H1 (cell line): Measurements from ENCODE around the gene KRT1. TPM values are rescaled to one million over a fixed set of nuclear protein-coding genes. Genes with fewer than 3 reads are reported as not detected.

ENCODE experiments used
- CTBP2 ChIP-seq: IDR thresholded peaks from 2 replicates; pipeline ENCODE4 v1.7.0; 2011; ENCODE audit warnings: borderline replicate concordance, mild to moderate bottlenecking, moderate library complexity, mixed read lengths, low read length; ENCODE audit not compliant: insufficient read depth, insufficient read length
- KDM4A ChIP-seq: IDR thresholded peaks from one replicate; pipeline ENCODE4 v1.7.1; 2012; ENCODE audit warnings: low read depth, mild to moderate bottlenecking, moderate library complexity, low read length, inconsistent platforms; ENCODE audit not compliant: severe bottlenecking
- RBBP5 ChIP-seq: IDR thresholded peaks from 2 replicates; pipeline ENCODE4 v1.7.1; 2012; ENCODE audit warnings: low read depth, mild to moderate bottlenecking, inconsistent platforms, low read length, moderate library complexity, borderline replicate concordance
- SIRT6 ChIP-seq: IDR thresholded peaks from one replicate; pipeline ENCODE4 v1.7.1; 2012; ENCODE audit warnings: low read length, inconsistent platforms
- SIX5 ChIP-seq: IDR thresholded peaks from 2 replicates; pipeline ENCODE4 v1.6.1; 2011; ENCODE audit warnings: mild to moderate bottlenecking, low read depth, low read length
- SRF ChIP-seq: IDR thresholded peaks from 2 replicates; pipeline ENCODE4 v1.6.1; 2011; ENCODE audit warnings: mild to moderate bottlenecking, low read depth, low read length, moderate library complexity
- polyA plus RNA-seq, 7 experiments: library from polyadenylated mRNA; depleted of rRNA in 3 of 7; stranded (reverse) in 5 of 7; unstranded in 2 of 7; fragments of >200 nt in 5 of 7; fragments of 200-250 nt in 2 of 7; gene quantifications; 1 replicate in 5 of 7; 2 replicates in 1 of 7; 4 replicates in 1 of 7; pipeline versions ENCODE4 v1.2.1 to v1.2.3, GENCODE V29; 2011 to 2013; ENCODE audit warnings: missing spikeins in 2 of 7, mixed read lengths in 2 of 7
- total RNA-seq: library from RNA; stranded (reverse); fragmentation: NEBNext Ultra II Directional; extraction: Animal tissue kit (Norgen Biotek cat#: 25700); gene quantifications from 2 replicates; pipeline ENCODE4 v1.2.1, GENCODE V29; 2021
- TF ChIP-seq, protein P1 (sequence below): fragments of 300-600 bp; sonication (generic); IDR thresholded peaks from 2 replicates; pipeline ENCODE4 v1.7.1; 2012; ENCODE audit warnings: low read length, moderate library complexity, mild to moderate bottlenecking, inconsistent platforms; ENCODE audit not compliant: insufficient replicate concordance

KRT1 gene
- total and polyA plus RNA-seq, 2 of the 8 experiments (the other 6 are each of a cell fraction or from before 2014, with no cell fraction given) = not detected

DNA sequence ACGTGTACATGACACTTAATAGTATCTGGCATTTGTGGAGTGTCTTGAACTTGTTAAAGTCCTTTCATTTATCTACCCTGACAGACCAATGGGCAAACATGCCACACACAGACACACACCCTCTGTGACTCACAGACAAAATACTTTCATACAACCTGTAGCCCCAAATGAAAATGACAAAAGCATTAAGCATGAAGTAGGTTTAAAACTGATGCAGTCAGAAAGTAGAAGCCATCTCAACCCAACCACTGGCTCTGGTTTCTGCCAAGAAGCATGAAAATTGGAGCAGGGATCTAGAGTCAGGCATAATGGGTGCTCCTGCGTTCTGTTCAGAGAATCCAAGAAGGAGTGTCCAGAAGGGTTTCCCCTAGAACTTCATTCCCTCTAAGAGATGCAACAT lies 46.2 kb upstream of the KRT1 start (continued):
- TF ChIP-seq, protein P1, sequence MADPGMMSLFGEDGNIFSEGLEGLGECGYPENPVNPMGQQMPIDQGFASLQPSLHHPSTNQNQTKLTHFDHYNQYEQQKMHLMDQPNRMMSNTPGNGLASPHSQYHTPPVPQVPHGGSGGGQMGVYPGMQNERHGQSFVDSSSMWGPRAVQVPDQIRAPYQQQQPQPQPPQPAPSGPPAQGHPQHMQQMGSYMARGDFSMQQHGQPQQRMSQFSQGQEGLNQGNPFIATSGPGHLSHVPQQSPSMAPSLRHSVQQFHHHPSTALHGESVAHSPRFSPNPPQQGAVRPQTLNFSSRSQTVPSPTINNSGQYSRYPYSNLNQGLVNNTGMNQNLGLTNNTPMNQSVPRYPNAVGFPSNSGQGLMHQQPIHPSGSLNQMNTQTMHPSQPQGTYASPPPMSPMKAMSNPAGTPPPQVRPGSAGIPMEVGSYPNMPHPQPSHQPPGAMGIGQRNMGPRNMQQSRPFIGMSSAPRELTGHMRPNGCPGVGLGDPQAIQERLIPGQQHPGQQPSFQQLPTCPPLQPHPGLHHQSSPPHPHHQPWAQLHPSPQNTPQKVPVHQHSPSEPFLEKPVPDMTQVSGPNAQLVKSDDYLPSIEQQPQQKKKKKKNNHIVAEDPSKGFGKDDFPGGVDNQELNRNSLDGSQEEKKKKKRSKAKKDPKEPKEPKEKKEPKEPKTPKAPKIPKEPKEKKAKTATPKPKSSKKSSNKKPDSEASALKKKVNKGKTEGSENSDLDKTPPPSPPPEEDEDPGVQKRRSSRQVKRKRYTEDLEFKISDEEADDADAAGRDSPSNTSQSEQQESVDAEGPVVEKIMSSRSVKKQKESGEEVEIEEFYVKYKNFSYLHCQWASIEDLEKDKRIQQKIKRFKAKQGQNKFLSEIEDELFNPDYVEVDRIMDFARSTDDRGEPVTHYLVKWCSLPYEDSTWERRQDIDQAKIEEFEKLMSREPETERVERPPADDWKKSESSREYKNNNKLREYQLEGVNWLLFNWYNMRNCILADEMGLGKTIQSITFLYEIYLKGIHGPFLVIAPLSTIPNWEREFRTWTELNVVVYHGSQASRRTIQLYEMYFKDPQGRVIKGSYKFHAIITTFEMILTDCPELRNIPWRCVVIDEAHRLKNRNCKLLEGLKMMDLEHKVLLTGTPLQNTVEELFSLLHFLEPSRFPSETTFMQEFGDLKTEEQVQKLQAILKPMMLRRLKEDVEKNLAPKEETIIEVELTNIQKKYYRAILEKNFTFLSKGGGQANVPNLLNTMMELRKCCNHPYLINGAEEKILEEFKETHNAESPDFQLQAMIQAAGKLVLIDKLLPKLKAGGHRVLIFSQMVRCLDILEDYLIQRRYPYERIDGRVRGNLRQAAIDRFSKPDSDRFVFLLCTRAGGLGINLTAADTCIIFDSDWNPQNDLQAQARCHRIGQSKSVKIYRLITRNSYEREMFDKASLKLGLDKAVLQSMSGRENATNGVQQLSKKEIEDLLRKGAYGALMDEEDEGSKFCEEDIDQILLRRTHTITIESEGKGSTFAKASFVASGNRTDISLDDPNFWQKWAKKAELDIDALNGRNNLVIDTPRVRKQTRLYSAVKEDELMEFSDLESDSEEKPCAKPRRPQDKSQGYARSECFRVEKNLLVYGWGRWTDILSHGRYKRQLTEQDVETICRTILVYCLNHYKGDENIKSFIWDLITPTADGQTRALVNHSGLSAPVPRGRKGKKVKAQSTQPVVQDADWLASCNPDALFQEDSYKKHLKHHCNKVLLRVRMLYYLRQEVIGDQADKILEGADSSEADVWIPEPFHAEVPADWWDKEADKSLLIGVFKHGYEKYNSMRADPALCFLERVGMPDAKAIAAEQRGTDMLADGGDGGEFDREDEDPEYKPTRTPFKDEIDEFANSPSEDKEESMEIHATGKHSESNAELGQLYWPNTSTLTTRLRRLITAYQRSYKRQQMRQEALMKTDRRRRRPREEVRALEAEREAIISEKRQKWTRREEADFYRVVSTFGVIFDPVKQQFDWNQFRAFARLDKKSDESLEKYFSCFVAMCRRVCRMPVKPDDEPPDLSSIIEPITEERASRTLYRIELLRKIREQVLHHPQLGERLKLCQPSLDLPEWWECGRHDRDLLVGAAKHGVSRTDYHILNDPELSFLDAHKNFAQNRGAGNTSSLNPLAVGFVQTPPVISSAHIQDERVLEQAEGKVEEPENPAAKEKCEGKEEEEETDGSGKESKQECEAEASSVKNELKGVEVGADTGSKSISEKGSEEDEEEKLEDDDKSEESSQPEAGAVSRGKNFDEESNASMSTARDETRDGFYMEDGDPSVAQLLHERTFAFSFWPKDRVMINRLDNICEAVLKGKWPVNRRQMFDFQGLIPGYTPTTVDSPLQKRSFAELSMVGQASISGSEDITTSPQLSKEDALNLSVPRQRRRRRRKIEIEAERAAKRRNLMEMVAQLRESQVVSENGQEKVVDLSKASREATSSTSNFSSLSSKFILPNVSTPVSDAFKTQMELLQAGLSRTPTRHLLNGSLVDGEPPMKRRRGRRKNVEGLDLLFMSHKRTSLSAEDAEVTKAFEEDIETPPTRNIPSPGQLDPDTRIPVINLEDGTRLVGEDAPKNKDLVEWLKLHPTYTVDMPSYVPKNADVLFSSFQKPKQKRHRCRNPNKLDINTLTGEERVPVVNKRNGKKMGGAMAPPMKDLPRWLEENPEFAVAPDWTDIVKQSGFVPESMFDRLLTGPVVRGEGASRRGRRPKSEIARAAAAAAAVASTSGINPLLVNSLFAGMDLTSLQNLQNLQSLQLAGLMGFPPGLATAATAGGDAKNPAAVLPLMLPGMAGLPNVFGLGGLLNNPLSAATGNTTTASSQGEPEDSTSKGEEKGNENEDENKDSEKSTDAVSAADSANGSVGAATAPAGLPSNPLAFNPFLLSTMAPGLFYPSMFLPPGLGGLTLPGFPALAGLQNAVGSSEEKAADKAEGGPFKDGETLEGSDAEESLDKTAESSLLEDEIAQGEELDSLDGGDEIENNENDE = no peak
- no peak for TF ChIP-seq KDM4A
- TF ChIP-seq SRF = no peak
- no peak for TF ChIP-seq CTBP2
- no peak for TF ChIP-seq SIX5
- TF ChIP-seq SIRT6 = no peak
- no peak for TF ChIP-seq RBBP5
